Parathyroid adenoma (tissue), 2 donors: ENCODE results near the gene GBA2.

ENCODE experiments used
- H2AFZ ChIP-seq: fragments of 300-600 bp; sonication (generic); one replicate; pipeline ENCODE4 v1.7.0; 2017; ENCODE audit warnings: antibody characterized with exemption, mild to moderate bottlenecking
- H3K27ac ChIP-seq: fragments of 300-600 bp; sonication (generic); one replicate; pipeline ENCODE4 v1.7.0; 2017
- H3K27me3 ChIP-seq: fragments of 300-600 bp; sonication (generic); one replicate; pipeline ENCODE4 v1.7.0; 2017; ENCODE audit warnings: low read length; ENCODE audit not compliant: control insufficient read depth, insufficient read depth
- H3K36me3 ChIP-seq: fragments of 300-600 bp; sonication (generic); one replicate; pipeline ENCODE4 v1.7.0; 2017; ENCODE audit warnings: low read length; ENCODE audit not compliant: control insufficient read depth, insufficient read depth
- H3K4me1 ChIP-seq: fragments of 300-600 bp; sonication (generic); one replicate; pipeline ENCODE4 v1.7.0; 2017; ENCODE audit warnings: control low read depth
- H3K4me2 ChIP-seq: fragments of 300-600 bp; sonication (generic); one replicate; pipeline ENCODE4 v1.7.0; 2017; ENCODE audit warnings: low read length
- H3K4me3 ChIP-seq: fragments of 300-600 bp; sonication (generic); one replicate; pipeline ENCODE4 v1.7.0; 2017; ENCODE audit warnings: low read depth, low read length
- H3K79me2 ChIP-seq: fragments of 300-600 bp; sonication (generic); one replicate; pipeline ENCODE4 v1.7.0; 2017; ENCODE audit warnings: control low read depth
- H3K9ac ChIP-seq: fragments of 300-600 bp; sonication (generic); one replicate; pipeline ENCODE4 v1.7.0; 2017; ENCODE audit warnings: mild to moderate bottlenecking
- H3K9me3 ChIP-seq: fragments of 300-600 bp; sonication (generic); one replicate; pipeline ENCODE4 v1.7.0; 2017; ENCODE audit warnings: low read length; ENCODE audit not compliant: control insufficient read depth
- CTCF ChIP-seq: fragments of 300-600 bp; sonication (generic); IDR thresholded peaks from one replicate; pipeline ENCODE4 v1.7.0; 2017; ENCODE audit warnings: antibody characterized with exemption, mild to moderate bottlenecking
- donor health status: primary hyperparathyroidism.

The GBA2 gene

GRCh38 chr9:35732185-35732799 lies 16.7 kb downstream of the GBA2 start, which contains the start of the genes CREB3 and TLN1:
Gene CREB3, plus strand, starts transcription at chr9:35732666. Its CDS starts 107 bp downstream, at chr9:35732773.
Gene TLN1, minus strand, starts transcription at chr9:35732195. Its CDS starts 6,501 bp downstream, at chr9:35725694.
- H3K4me2 ChIP-seq, result peak within 1 kb of the TSS; percentile 92
- H2AFZ ChIP-seq, result peak within 1 kb of the TSS; percentile 79
- no peak for TF ChIP-seq CTCF
- no peaks in the 10 kb centered on the region for H3K9me3 ChIP-seq
- H3K27me3 ChIP-seq, result no peaks in the 10 kb centered on the region
- H3K9ac ChIP-seq, result peak within 1 kb of the TSS; percentile 76
- H3K79me2 ChIP-seq, result peaks cover 12% of the 10 kb centered on the region
- H3K4me1 ChIP-seq, result peaks cover 17% of the 10 kb centered on the region
- H3K27ac ChIP-seq, result peak within 1 kb of the TSS; percentile 82
- H3K36me3 ChIP-seq, result no peaks in the 10 kb centered on the region
- peak within 1 kb of the TSS; percentile 87 for H3K4me3 ChIP-seq

GRCh38 chr9:35731415-35732184 lies 17.4 kb downstream of the GBA2 start:
- no peak for TF ChIP-seq CTCF
- Histone ChIP-seq H3K9ac (peak overlapping the region; percentile 67), H3K4me3 (peak overlapping the region; percentile 87), H3K4me2 (peak overlapping the region; percentile 92), H3K4me1 (peaks cover 17% of the 10 kb centered on the region), H3K27ac (peak overlapping the region; percentile 82), H2AFZ (peak overlapping the region; percentile 79), H3K79me2 (peaks cover 12% of the 10 kb centered on the region), H3K9me3 (no peaks in the 10 kb centered on the region), H3K36me3 (no peaks in the 10 kb centered on the region), H3K27me3 (no peaks in the 10 kb centered on the region)

GRCh38 chr9:35730486-35730854 lies 18.6 kb downstream of the GBA2 start:
- no peak for TF ChIP-seq CTCF
- Histone ChIP-seq H3K9ac (no peak overlapping the region), H3K4me3 (peak overlapping the region; percentile 87), H3K36me3 (no peaks in the 10 kb centered on the region), H3K27ac (peak overlapping the region; percentile 82), H3K4me2 (peak overlapping the region; percentile 92), H2AFZ (no peak overlapping the region), H3K79me2 (peaks cover 12% of the 10 kb centered on the region), H3K4me1 (peaks cover 17% of the 10 kb centered on the region), H3K9me3 (no peaks in the 10 kb centered on the region), H3K27me3 (no peaks in the 10 kb centered on the region)

- Histone ChIP-seq H3K9me3 (no peaks in the 10 kb centered on the region), H3K4me1 (peaks cover 17% of the 10 kb centered on the region), H3K9ac (no peak overlapping the region), H3K4me2 (peak overlapping the region; percentile 92), H3K4me3 (peak overlapping the region; percentile 29), H3K27ac (peak overlapping the region; percentile 12), H3K79me2 (peaks cover 12% of the 10 kb centered on the region), H3K36me3 (no peaks in the 10 kb centered on the region), H2AFZ (no peak overlapping the region), H3K27me3 (no peaks in the 10 kb centered on the region)
- peak; percentile 41 for TF ChIP-seq CTCF
Observed at GRCh38 chr9:35729700-35730485, 19.1 kb downstream of the GBA2 start.
